Endothelial cell of umbilical vein (primary cell): ENCODE data around the gene PHLPP1. TPM values are rescaled to one million over a fixed set of nuclear protein-coding genes. Genes with fewer than 3 reads are reported as not detected.

Source experiments
- BruUV-seq: library from RNA; stranded (reverse); fragments of 400-500 nt; replicated peaks from 2 replicates; lab custom pipeline; 2021; lab: Mats Ljungman, UMichigan
- CTCF ChIA-PET: fragments of 300-600, 350-600 bp; sonication (Branson Sonifier 250); formaldehyde crosslinking; loops from one replicate; lab custom pipeline; 2021; ENCODE audit warnings: antibody characterized with exemption, inconsistent platforms; lab: Charles Lee
- POLR2A ChIA-PET: fragments of 300-600, 350-600 bp; sonication (Branson Sonifier 250); formaldehyde crosslinking; loops from one replicate; lab custom pipeline; 2021; ENCODE audit warnings: antibody characterized with exemption, inconsistent platforms; lab: Charles Lee
- DNase-seq: peaks from one replicate; pipeline ENCODE4 v3.0.0-alpha.2; 2011; ENCODE audit warnings: low read depth, low spot score
- FAIRE-seq: peaks from 2 replicates; lab custom pipeline; 2011; peaks lifted over from hg19 to GRCh38; lab: Jason Lieb, UNC
- H2AFZ ChIP-seq: 2 replicates; pipeline ENCODE4 v1.6.0; 2012; ENCODE audit warnings: low read depth, low read length, control low read depth, inconsistent platforms
- H3K27ac ChIP-seq: 2 replicates; pipeline ENCODE4 v1.5.1; 2011; ENCODE audit warnings: low read depth, mild to moderate bottlenecking, control low read depth, low read length, moderate library complexity; ENCODE audit not compliant: insufficient read depth
- H3K27me3 ChIP-seq, 2 experiments: 2 replicates each; pipeline versions ENCODE4 v1.6.0 to v1.6.1; 2011; ENCODE audit warnings: low read length in 2 of 2, mixed read lengths in 1 of 2; ENCODE audit not compliant: control insufficient read depth in 2 of 2, insufficient read depth in 2 of 2
- H3K36me3 ChIP-seq, 2 experiments: 2 replicates in 1 of 2; 3 replicates in 1 of 2; pipeline ENCODE4 v1.5.1; 2011; ENCODE audit warnings: low read length in 2 of 2, mild to moderate bottlenecking in 1 of 2, moderate library complexity in 1 of 2; ENCODE audit not compliant: control insufficient read depth in 2 of 2, insufficient read depth in 2 of 2; ENCODE audit errors: extremely low read depth in 1 of 2
- H3K4me1 ChIP-seq: 3 replicates; pipeline ENCODE4 v1.5.1; 2011; ENCODE audit warnings: mild to moderate bottlenecking, low read length; ENCODE audit not compliant: control insufficient read depth, insufficient read depth; ENCODE audit errors: extremely low read depth
- H3K4me2 ChIP-seq: 2 replicates; pipeline ENCODE4 v1.6.1; 2011; ENCODE audit warnings: low read length, control low read depth, mixed read lengths; ENCODE audit not compliant: insufficient read depth
- H3K4me3 ChIP-seq, 3 experiments: fragments of 200-600 bp in 1 of 3; sonication (generic), shearing (Covaris generic) in 1 of 3; replicated peaks in 1 of 3; 2 replicates each; pipeline ENCODE4 v1.5.1; 2011 to 2016; ENCODE audit warnings: control low read depth in 3 of 3, low read length in 3 of 3, mild to moderate bottlenecking in 2 of 3, inconsistent platforms in 1 of 3, low read depth in 1 of 3, moderate library complexity in 1 of 3; ENCODE audit not compliant: insufficient read depth in 1 of 3
- H3K79me2 ChIP-seq: 2 replicates; pipeline ENCODE4 v1.6.0; 2012; ENCODE audit warnings: low read length, inconsistent platforms; ENCODE audit not compliant: control insufficient read depth, insufficient read depth
- H3K9ac ChIP-seq: replicated peaks from 2 replicates; pipeline ENCODE3; 2011; ENCODE audit warnings: low read length, control low read depth; ENCODE audit not compliant: insufficient read depth; ENCODE audit errors: extremely low read depth
- H3K9me1 ChIP-seq: replicated peaks from 3 replicates; pipeline ENCODE4 v1.6.0; 2011; ENCODE audit warnings: mild to moderate bottlenecking, low read length; ENCODE audit not compliant: control insufficient read depth, insufficient read depth; ENCODE audit errors: extremely low read depth
- H3K9me3 ChIP-seq: replicated peaks from 2 replicates; pipeline ENCODE4 v1.5.1; 2012; ENCODE audit warnings: low read length, inconsistent platforms; ENCODE audit not compliant: control insufficient read depth, insufficient read depth
- H4K20me1 ChIP-seq: replicated peaks from 2 replicates; pipeline ENCODE3; 2011; ENCODE audit warnings: mild to moderate bottlenecking, low read length; ENCODE audit not compliant: control insufficient read depth, insufficient read depth; ENCODE audit errors: extremely low read depth
- CTCF ChIP-seq, 2 donors: IDR thresholded peaks; 1 replicate in 1 of 2; 2 replicates in 1 of 2; pipeline ENCODE4 v1.5.1; 2011; ENCODE audit warnings: low read length in 2 of 2, mild to moderate bottlenecking in 2 of 2, moderate library complexity in 2 of 2, control low read depth in 1 of 2, inconsistent platforms in 1 of 2, low read depth in 1 of 2; ENCODE audit not compliant: insufficient read depth in 1 of 2; ENCODE audit errors: extremely low read depth in 1 of 2
- EZH2 ChIP-seq: IDR thresholded peaks from 2 replicates; pipeline ENCODE4 v1.6.1; 2012; ENCODE audit warnings: borderline replicate concordance, low read depth, mild to moderate bottlenecking, moderate library complexity, low read length, inconsistent platforms; ENCODE audit not compliant: severe bottlenecking
- FOS ChIP-seq: IDR thresholded peaks from 2 replicates; pipeline ENCODE4 v1.6.1; 2011; ENCODE audit warnings: mild to moderate bottlenecking, low read length, moderate library complexity, borderline replicate concordance; ENCODE audit not compliant: insufficient read depth
- GATA2 ChIP-seq: IDR thresholded peaks from 2 replicates; pipeline ENCODE4 v1.7.0; 2011; ENCODE audit warnings: low read depth, mild to moderate bottlenecking, moderate library complexity, mixed read lengths, low read length; ENCODE audit not compliant: insufficient read length, insufficient read depth
- JUN ChIP-seq: IDR thresholded peaks from 2 replicates; pipeline ENCODE4 v1.6.1; 2011; ENCODE audit warnings: borderline replicate concordance, low read depth; ENCODE audit not compliant: insufficient read length, insufficient read depth
- MAX ChIP-seq: IDR thresholded peaks from 2 replicates; pipeline ENCODE4 v1.6.1; 2011; ENCODE audit not compliant: insufficient read depth, insufficient read length
- MYC ChIP-seq: IDR thresholded peaks from one replicate; pipeline ENCODE4 v1.6.1; 2011; ENCODE audit warnings: mild to moderate bottlenecking, low read depth, low read length
- POLR2A ChIP-seq: IDR thresholded peaks from 2 replicates; pipeline ENCODE4 v1.6.1; 2012; ENCODE audit warnings: low read depth, mild to moderate bottlenecking, control low read depth, low read length
- POLR2AphosphoS5 ChIP-seq: IDR thresholded peaks from 2 replicates; pipeline ENCODE4 v1.6.1; 2012; ENCODE audit warnings: low read depth, mild to moderate bottlenecking, control low read depth, low read length, moderate library complexity; ENCODE audit not compliant: insufficient read depth
- dilution Hi-C: fragments of 300-500 bp; cut with MboI; formaldehyde crosslinking; loops from one replicate; pipeline ENCODE4 v1.15.0; 2019; ENCODE audit warnings: low sequenced_read_pairs; ENCODE audit not compliant: extremely low pct_ligation_motif_present
- intact Hi-C: fragments of 100-400 bp; cut with micrococcal nuclease; formaldehyde crosslinking; loops from one replicate; pipeline ENCODE4 v1.10.0; 2022
- polyA plus RNA-seq, 4 experiments: library from polyadenylated mRNA; depleted of rRNA in 3 of 4; stranded (reverse) in 3 of 4; unstranded in 1 of 4; fragments of >200 nt; gene quantifications; 2 replicates each; pipeline versions ENCODE4 v1.2.1 to v1.2.3, GENCODE V29; 2011 to 2012; ENCODE audit warnings: missing spikeins in 1 of 4
- total RNA-seq: library from RNA; stranded (reverse); gene quantifications from 2 replicates; pipeline ENCODE4 v1.2.3, GENCODE V29; 2021

PHLPP1 gene
- total and polyA plus RNA-seq, 2 donors (not counting 3 experiments of a cell fraction or from before 2014, with no cell fraction given) = 4.0 to 10.8 TPM

GRCh38 chr18:62897153-62897552 is 181.8 kb downstream of the PHLPP1 start:
- no peak overlapping the region for H3K4me3 ChIP-seq
- ChIA-PET CTCF (interaction anchor here (0.9 to 2.3 kb wide), 7 partner anchors 8 to 182 kb away, joined by 3 to 18 read pairs (median 4); partner anchors contain the start of gene PHLPP1), POLR2A (no interaction called here)
- DNase-seq = peak; percentile 72
- peak overlapping the region; percentile 37 for H3K4me2 ChIP-seq
- H4K20me1 ChIP-seq = no peaks in the 10 kb centered on the region
- peak; percentile 45 for TF ChIP-seq FOS
- TF ChIP-seq MAX = no peak
- TF ChIP-seq POLR2A = no peak
- no peak for TF ChIP-seq POLR2AphosphoS5
- TF ChIP-seq EZH2 = no peak
- TF ChIP-seq MYC = no peak
- no peak for TF ChIP-seq CTCF (IDR thresholded peaks at IDR 0.05; ENCODE audit: extremely low read depth in 1 of 2, insufficient read depth in 1 of 2, low read depth in 1 of 2, low read length in 2 of 2)
- TF ChIP-seq JUN = peak; percentile 88
- peak; percentile 23 for TF ChIP-seq GATA2
- H3K9me1 ChIP-seq = no peaks in the 10 kb centered on the region
- H3K79me2 ChIP-seq = no peaks in the 10 kb centered on the region
- H3K27me3 ChIP-seq = no peaks in the 10 kb centered on the region
- peak; percentile 87 for FAIRE-seq
- no peak overlapping the region for H3K9ac ChIP-seq
- H3K4me1 ChIP-seq = peaks cover 19% of the 10 kb centered on the region
- H3K9me3 ChIP-seq = no peaks in the 10 kb centered on the region
- intact Hi-C loops = loop anchor here (1.0 to 2.0 kb wide), 2 partner anchors 16 to 20 kb away; no protein-coding TSS in a partner anchor
- dilution Hi-C loops = no loop called here
- no peak overlapping the region for H2AFZ ChIP-seq
- peak overlapping the region; percentile 82 for H3K27ac ChIP-seq
- BruUV-seq = no TSS peak
- no peaks in the 10 kb centered on the region for H3K36me3 ChIP-seq
